ENCODE measurements around the gene MXRA8.

DNA sequence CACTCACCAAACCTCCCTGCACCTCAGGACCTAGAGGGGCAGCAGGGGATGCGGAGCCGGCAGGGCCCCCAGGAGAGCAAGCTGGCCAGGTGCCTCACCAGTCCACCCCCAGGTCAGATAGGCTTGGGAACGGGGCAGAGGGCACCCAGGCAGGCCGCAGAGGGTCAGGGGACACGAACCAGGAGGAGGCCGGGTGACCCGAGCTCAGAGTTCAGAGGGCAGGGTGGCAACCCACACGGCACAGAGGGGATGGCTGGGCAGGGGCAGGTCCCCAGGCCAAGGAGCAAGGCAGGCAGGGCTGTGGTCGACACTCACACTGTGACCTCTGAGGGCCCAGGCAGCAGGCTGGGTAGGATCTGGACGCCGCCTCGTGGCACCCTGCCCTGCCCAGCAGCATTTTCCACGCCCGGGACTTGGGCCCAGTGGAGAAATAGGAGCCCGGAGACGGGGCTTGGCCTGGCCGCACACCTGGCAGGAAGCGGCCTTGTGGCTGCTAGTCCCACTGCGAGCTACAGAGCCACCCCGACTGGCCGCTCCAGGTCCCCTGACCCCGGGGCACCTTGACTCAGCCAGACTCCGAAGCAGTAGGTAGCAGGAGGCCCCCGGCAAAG lies 14.4 kb downstream of the MXRA8 start:
- TF ChIP-seq GATA2 (CRISPR knock-in tag; IDR thresholded peaks at IDR 0.05) (no peak), ZNF24 (IDR thresholded peaks at IDR 0.05) (no peak), FOXA1 (IDR thresholded peaks at IDR 0.05; ENCODE audit: borderline replicate concordance) (no peak), RFX5 (IDR thresholded peaks at IDR 0.05; ENCODE audit: low read depth, low read length) (no peak), ZNF311 (CRISPR knock-in tag; IDR thresholded peaks at IDR 0.05) (no peak), RAD51 (IDR thresholded peaks at IDR 0.05; ENCODE audit: borderline replicate concordance, low read depth) (no peak), ZNF507 (tag; conservative IDR thresholded peaks at IDR 0.05) (no peak), ARID1B (IDR thresholded peaks at IDR 0.05) (no peak)
- TF ChIP-seq, protein P1, sequence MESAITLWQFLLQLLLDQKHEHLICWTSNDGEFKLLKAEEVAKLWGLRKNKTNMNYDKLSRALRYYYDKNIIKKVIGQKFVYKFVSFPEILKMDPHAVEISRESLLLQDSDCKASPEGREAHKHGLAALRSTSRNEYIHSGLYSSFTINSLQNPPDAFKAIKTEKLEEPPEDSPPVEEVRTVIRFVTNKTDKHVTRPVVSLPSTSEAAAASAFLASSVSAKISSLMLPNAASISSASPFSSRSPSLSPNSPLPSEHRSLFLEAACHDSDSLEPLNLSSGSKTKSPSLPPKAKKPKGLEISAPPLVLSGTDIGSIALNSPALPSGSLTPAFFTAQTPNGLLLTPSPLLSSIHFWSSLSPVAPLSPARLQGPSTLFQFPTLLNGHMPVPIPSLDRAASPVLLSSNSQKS (CRISPR knock-in tag; IDR thresholded peaks at IDR 0.05) = no peak
